ENCODE measurements around the gene PRSS35.
A peak's percentile ranks its signal among the peaks of the same experiment; 100 is the strongest.
"Not testable (repeated sequence)": the region's sequence is repeated elsewhere in the genome, so short reads cannot be mapped to it uniquely, and the experiment has no call there.

PRSS35 gene

GRCh38 chr6:83518816-83519480 is 6.6 kb downstream of the PRSS35 start:
- DNase-seq = no peak

GRCh38 chr6:83536034-83536646 is 23.8 kb downstream of the PRSS35 start:
- peak; percentile 67 for DNase-seq

- no peak for DNase-seq
These were observed 24.6 kb downstream of the PRSS35 start for GRCh38 chr6:83536647-83537589.

- no peak for DNase-seq
These were observed 27.3 kb downstream of the PRSS35 start for GRCh38 chr6:83539678-83540077.

- peak; percentile 45 for DNase-seq
These were observed 34.3 kb downstream of the PRSS35 start for GRCh38 chr6:83546636-83547035.

GRCh38 chr6:83550482-83550881 is 38.1 kb downstream of the PRSS35 start:
- peak; percentile 77 for DNase-seq

- not testable (repeated sequence) for DNase-seq
These were observed 39.4 kb downstream of the PRSS35 start for GRCh38 chr6:83551748-83552147.

- DNase-seq = no peak
These were observed 44.5 kb downstream of the PRSS35 start for GRCh38 chr6:83556871-83557270.

GRCh38 chr6:83558975-83559374 is 46.6 kb downstream of the PRSS35 start:
- DNase-seq = no peak

- peak; percentile 81 for DNase-seq
These were observed 59.4 kb downstream of the PRSS35 start for GRCh38 chr6:83571663-83572185.

GRCh38 chr6:83574783-83575182 is 62.4 kb downstream of the PRSS35 start:
- no peak for DNase-seq
